Osteoblast (primary cell): ENCODE measurements around the gene MYH14. TPM values are rescaled to one million over a fixed set of nuclear protein-coding genes. Genes with fewer than 3 reads are reported as not detected.

ENCODE experiments used
- DNase-seq: peaks from one replicate; pipeline ENCODE4 v3.0.0; 2011; ENCODE audit warnings: low spot score, mixed read lengths; ENCODE audit not compliant: insufficient read length; ENCODE audit errors: missing footprints
- H2AFZ ChIP-seq: 2 replicates; pipeline ENCODE4 v1.6.0; 2011; ENCODE audit warnings: mild to moderate bottlenecking, low read length
- H3K27ac ChIP-seq: 2 replicates; pipeline ENCODE4 v1.5.1; 2011; ENCODE audit warnings: mild to moderate bottlenecking, low read depth, low read length, moderate library complexity
- H3K27me3 ChIP-seq: 2 replicates; pipeline ENCODE4 v1.6.0; 2012; ENCODE audit warnings: mild to moderate bottlenecking, control low read depth, inconsistent platforms, low read length, moderate library complexity; ENCODE audit not compliant: insufficient read depth
- H3K36me3 ChIP-seq: 2 replicates; pipeline ENCODE4 v1.5.1; 2011; ENCODE audit warnings: mild to moderate bottlenecking, low read length, control low read depth, moderate library complexity; ENCODE audit not compliant: insufficient read depth
- H3K4me1 ChIP-seq: 2 replicates; pipeline ENCODE4 v1.5.1; 2011; ENCODE audit warnings: mild to moderate bottlenecking, low read length, control low read depth, moderate library complexity; ENCODE audit not compliant: insufficient read depth
- H3K4me2 ChIP-seq: 2 replicates; pipeline ENCODE4 v1.6.0; 2011; ENCODE audit warnings: mild to moderate bottlenecking, low read length; ENCODE audit not compliant: insufficient read depth
- H3K4me3 ChIP-seq: fragments of 200-600 bp; sonication (generic); 3 replicates; pipeline ENCODE4 v1.5.1; 2012; ENCODE audit warnings: mild to moderate bottlenecking, low read length, inconsistent platforms; ENCODE audit not compliant: insufficient read depth
- H3K79me2 ChIP-seq: 2 replicates; pipeline ENCODE4 v1.6.0; 2012; ENCODE audit warnings: mild to moderate bottlenecking, low read length, control low read depth, inconsistent platforms; ENCODE audit not compliant: insufficient read depth
- H3K9me3 ChIP-seq: 2 replicates; pipeline ENCODE4 v1.5.1; 2011; ENCODE audit warnings: low read depth, low read length, control low read depth
- H4K20me1 ChIP-seq: 2 replicates; pipeline ENCODE4 v1.6.0; 2012; ENCODE audit warnings: mild to moderate bottlenecking, low read length, control low read depth; ENCODE audit not compliant: insufficient read depth
- total RNA-seq: library from RNA; depleted of rRNA; stranded (reverse); fragments of >200 nt; gene quantifications from 2 replicates; pipeline ENCODE4 v1.2.3, GENCODE V29; 2012
- TF ChIP-seq, protein P1 (sequence below): IDR thresholded peaks from 2 replicates; pipeline ENCODE4 v1.5.1; 2011; ENCODE audit warnings: mild to moderate bottlenecking, low read depth, low read length, moderate library complexity; ENCODE audit errors: extremely low read depth

Gene MYH14
- total RNA-seq, 1 donor: not detected

DNA sequence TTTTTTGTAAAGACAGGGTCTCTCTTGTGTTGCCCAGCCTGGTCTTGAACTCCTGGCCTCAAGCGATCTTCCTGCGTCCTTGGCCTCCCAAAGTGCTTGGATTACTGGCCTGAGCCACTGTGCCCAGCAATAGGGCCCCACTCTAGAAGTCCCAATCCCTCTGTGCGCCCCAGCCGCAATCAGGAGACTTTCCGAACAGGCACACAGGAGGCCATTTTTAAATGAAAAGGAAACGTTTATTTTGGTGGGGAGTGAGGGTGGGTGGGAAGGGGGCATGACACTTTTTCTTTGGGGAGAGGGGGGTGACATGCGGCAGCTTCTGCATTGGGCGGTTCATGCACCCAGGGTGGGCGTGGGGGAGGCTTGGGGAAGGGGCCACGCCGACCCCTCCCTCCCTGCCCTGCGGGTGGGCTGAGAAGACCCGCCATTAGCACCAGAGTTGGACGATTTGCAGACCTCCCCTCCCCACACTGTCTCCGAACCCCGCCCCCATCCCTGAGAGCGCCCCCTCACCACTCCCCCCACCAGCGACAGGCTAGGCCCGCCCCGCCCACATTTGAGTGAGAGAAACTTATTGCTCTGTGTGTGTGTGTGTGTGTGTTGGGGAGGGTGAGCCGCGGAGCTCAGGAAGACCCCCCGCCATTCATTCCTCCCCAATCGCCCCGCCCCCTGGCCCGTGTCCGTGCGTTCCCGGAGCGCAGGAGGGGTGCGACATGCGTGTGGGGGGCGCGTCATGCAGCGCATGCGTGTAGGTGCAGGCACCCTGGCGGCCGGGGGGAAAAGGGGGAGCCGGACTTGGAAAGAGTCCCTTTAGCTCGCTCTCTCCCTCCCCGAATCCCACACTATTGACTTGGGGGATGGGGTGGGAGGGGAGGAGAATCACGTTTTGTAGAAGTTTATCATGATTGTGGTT lies 108.6 kb downstream of the MYH14 start:
- Histone ChIP-seq H3K9me3 (no peaks in the 10 kb centered on the region), H3K79me2 (no peaks in the 10 kb centered on the region), H3K27me3 (peaks cover 30% of the 10 kb centered on the region), H4K20me1 (no peaks in the 10 kb centered on the region), H3K4me3 (no peak overlapping the region), H2AFZ (no peak overlapping the region), H3K4me1 (no peaks in the 10 kb centered on the region), H3K27ac (no peak overlapping the region), H3K36me3 (no peaks in the 10 kb centered on the region), H3K4me2 (no peak overlapping the region)
- DNase-seq: peak; percentile 67
- TF ChIP-seq, protein P1, sequence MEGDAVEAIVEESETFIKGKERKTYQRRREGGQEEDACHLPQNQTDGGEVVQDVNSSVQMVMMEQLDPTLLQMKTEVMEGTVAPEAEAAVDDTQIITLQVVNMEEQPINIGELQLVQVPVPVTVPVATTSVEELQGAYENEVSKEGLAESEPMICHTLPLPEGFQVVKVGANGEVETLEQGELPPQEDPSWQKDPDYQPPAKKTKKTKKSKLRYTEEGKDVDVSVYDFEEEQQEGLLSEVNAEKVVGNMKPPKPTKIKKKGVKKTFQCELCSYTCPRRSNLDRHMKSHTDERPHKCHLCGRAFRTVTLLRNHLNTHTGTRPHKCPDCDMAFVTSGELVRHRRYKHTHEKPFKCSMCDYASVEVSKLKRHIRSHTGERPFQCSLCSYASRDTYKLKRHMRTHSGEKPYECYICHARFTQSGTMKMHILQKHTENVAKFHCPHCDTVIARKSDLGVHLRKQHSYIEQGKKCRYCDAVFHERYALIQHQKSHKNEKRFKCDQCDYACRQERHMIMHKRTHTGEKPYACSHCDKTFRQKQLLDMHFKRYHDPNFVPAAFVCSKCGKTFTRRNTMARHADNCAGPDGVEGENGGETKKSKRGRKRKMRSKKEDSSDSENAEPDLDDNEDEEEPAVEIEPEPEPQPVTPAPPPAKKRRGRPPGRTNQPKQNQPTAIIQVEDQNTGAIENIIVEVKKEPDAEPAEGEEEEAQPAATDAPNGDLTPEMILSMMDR: no peak

DNA sequence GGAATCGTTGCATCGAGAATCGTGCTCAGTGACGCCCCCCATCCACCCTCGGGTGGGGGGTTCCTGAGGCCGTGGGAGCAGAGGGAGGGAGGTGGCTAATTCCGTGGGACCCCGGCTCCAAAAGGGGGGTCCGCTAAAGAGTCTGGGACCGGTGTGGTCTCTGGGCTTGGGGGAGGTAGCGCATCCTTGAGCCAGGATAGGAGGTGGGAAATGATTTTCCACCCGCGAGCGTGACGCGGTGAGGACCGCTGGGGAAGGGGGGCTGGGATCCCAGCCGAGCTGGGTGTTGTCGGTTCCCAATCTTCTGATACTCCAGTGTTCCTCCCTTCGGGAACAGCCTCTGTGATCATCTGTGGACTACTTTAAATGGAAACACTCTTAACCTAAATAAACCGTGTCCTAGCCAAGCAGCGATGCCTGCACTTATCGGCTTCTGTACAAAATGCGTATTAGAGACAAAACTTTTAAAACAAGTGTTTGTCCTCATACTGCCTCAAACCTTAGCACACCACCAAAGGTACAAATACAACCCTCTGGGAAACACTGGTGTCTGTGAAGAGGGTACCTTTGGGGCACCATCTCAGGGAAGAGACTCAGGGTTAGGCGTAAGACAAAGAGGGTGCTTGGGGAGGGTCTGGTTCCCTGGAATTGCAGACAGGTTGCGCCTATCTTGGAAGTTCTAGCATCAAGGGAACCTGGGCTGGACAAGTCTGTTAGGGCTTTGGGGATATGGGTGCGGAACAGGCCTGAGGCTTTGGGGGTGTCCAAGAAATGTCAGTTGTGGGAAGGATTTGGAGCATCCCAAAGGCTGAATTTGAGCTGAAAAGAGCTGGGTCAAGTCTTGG lies 109.8 kb downstream of the MYH14 start:
- Histone ChIP-seq H3K36me3 (no peaks in the 10 kb centered on the region), H3K27me3 (peaks cover 26% of the 10 kb centered on the region), H3K79me2 (no peaks in the 10 kb centered on the region)

DNA sequence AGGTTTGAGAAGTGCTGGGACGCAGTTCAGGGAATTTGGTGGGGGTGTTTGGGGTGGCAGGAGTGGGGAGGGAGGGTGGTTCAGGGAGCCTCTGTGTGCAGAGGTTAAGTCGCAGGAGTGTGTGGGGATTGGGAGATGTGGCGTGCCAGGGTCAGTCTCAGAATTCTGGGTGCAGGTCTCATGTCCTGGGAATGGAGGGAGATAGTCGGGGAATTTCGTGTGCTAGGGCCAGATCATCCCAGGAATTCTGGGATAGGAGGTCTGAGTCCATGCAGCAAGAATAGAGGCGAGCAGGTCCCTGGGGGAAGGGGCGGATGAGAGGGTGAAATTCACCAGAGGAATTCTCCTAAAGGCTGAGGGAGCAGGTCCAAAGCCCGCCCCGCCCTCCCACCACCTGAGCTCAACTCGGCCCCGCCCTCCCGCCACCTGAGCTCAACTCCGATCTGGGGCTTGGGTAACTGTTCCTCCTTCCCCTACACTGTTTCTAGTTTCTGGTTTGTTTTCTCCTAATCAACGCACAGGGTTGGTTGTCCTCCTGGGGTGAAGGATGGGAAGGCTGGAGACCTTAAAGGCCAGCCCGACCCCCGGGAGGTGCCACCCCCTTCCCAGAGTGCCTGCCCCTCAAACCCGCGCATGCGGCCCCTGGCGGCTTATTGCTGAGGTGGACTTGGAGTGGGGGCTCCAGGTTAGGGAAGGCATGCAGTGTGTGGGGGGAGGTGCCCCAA lies 110.6 kb downstream of the MYH14 start:
- Histone ChIP-seq H3K9me3 (no peaks in the 10 kb centered on the region), H3K4me2 (no peak overlapping the region), H2AFZ (no peak overlapping the region), H3K27me3 (peaks cover 26% of the 10 kb centered on the region), H3K79me2 (no peaks in the 10 kb centered on the region), H3K36me3 (no peaks in the 10 kb centered on the region), H3K4me3 (no peak overlapping the region), H3K4me1 (no peaks in the 10 kb centered on the region), H4K20me1 (no peaks in the 10 kb centered on the region), H3K27ac (no peak overlapping the region)
- TF ChIP-seq, protein P1: no peak
- peak; percentile 69 for DNase-seq

More for the DNA sequence above, 109.8 kb downstream of the MYH14 start:
- no peak overlapping the region for H3K27ac ChIP-seq
- H4K20me1 ChIP-seq: no peaks in the 10 kb centered on the region
- H2AFZ ChIP-seq: no peak overlapping the region
- no peaks in the 10 kb centered on the region for H3K4me1 ChIP-seq
- H3K4me3 ChIP-seq: no peak overlapping the region
- no peaks in the 10 kb centered on the region for H3K9me3 ChIP-seq
- H3K4me2 ChIP-seq: no peak overlapping the region
- TF ChIP-seq, protein P1: no peak
- peak; percentile 73 for DNase-seq
